A172 (cell line): ENCODE data around the gene CDH3. TPM values are rescaled to one million over a fixed set of nuclear protein-coding genes. Genes with fewer than 3 reads are reported as not detected.
A peak's percentile ranks its signal among the peaks of the same experiment; 100 is the strongest.

Source experiments
- DNase-seq: peaks from one replicate; pipeline ENCODE4 v3.0.0-alpha.2; 2015; ENCODE audit warnings: low spot score
- total RNA-seq: library from RNA; depleted of rRNA; stranded (reverse); fragments of >200 nt; shearing (Covaris generic); gene quantifications from 2 replicates; pipeline ENCODE4 v1.2.3, GENCODE V29; 2014; rRNA removed

The CDH3 gene
- 0.07 and 0.34 TPM in 2 replicates for total RNA-seq

- no peak for DNase-seq
These were observed at the start of gene CDH3 for GRCh38 chr16:68644715-68645493. Gene CDH3 (plus strand): TSS chr16:68645310. CDS start chr16:68645380, 70 bp downstream.

- DNase-seq, result no peak
These were observed 48.8 kb upstream of the CDH3 start for GRCh38 chr16:68596266-68596665.

- no peak for DNase-seq
These were observed 45.5 kb upstream of the CDH3 start for GRCh38 chr16:68599586-68599985.

GRCh38 chr16:68605746-68606145, 39.4 kb upstream of the CDH3 start:
- DNase-seq, result peak; percentile 38

GRCh38 chr16:68607443-68607842, 37.7 kb upstream of the CDH3 start:
- no peak for DNase-seq

GRCh38 chr16:68608330-68608729, 36.8 kb upstream of the CDH3 start:
- DNase-seq, result no peak

- DNase-seq, result no peak
These were observed 32.1 kb upstream of the CDH3 start for GRCh38 chr16:68612996-68613395.

GRCh38 chr16:68617734-68618133, 27.4 kb upstream of the CDH3 start:
- DNase-seq, result no peak

GRCh38 chr16:68626557-68626956, 18.6 kb upstream of the CDH3 start:
- no peak for DNase-seq

GRCh38 chr16:68627951-68628425, 17.1 kb upstream of the CDH3 start:
- peak; percentile 38 for DNase-seq

- no peak for DNase-seq
These were observed 15.7 kb upstream of the CDH3 start for GRCh38 chr16:68629351-68629910.

- peak; percentile 56 for DNase-seq
These were observed 9.0 kb upstream of the CDH3 start for GRCh38 chr16:68636064-68636560.

GRCh38 chr16:68636818-68637217, 8.3 kb upstream of the CDH3 start:
- DNase-seq, result peak; percentile 53

GRCh38 chr16:68640972-68641371, 4.1 kb upstream of the CDH3 start:
- DNase-seq, result peak; percentile 80

GRCh38 chr16:68642047-68642435, 3.1 kb upstream of the CDH3 start:
- DNase-seq, result no peak

- DNase-seq, result no peak
These were observed 2.5 kb upstream of the CDH3 start for GRCh38 chr16:68642436-68643101.

GRCh38 chr16:68643227-68643626, 1.9 kb upstream of the CDH3 start:
- no peak for DNase-seq

GRCh38 chr16:68643847-68644246, 1.3 kb upstream of the CDH3 start:
- no peak for DNase-seq

GRCh38 chr16:68644296-68644695, 814 bp upstream of the CDH3 start:
- no peak for DNase-seq

GRCh38 chr16:68645494-68646388, 631 bp downstream of the CDH3 start:
- DNase-seq, result no peak

- DNase-seq, result no peak
These were observed 2.0 kb downstream of the CDH3 start for GRCh38 chr16:68646953-68647659.
